AG09319 (cell line): ENCODE results near the gene C1orf116.

Experiments used
- DNase-seq: peaks from one replicate; pipeline ENCODE4 v3.0.0-alpha.2; 2010; ENCODE audit warnings: low read depth; ENCODE audit errors: extremely low read depth
- TF ChIP-seq, protein P1 (sequence below): IDR thresholded peaks from 2 replicates; pipeline ENCODE4 v1.5.1; 2011; ENCODE audit warnings: low read depth, mild to moderate bottlenecking, inconsistent platforms, low read length, moderate library complexity

The C1orf116 gene

DNA sequence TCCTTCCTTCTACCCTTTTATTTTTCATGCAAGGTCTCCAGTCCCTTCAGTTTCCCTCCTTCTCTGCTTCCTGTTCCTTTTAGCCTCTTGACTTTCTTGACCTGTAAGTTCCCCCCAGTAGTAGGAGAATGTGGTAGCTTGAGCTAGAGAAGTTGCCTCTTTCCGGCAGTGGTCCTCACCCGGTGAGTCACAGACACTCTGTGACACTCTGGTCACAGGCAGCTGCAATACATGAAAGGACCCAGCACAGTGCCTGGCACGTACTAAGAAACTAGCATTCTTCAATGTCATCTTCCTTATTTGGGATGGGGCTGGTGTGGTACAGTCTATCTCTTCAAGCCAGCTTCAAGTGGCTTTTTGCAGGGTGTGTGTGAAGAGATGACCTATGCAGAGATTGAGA lies 36.5 kb upstream of the C1orf116 start:
- TF ChIP-seq, protein P1, sequence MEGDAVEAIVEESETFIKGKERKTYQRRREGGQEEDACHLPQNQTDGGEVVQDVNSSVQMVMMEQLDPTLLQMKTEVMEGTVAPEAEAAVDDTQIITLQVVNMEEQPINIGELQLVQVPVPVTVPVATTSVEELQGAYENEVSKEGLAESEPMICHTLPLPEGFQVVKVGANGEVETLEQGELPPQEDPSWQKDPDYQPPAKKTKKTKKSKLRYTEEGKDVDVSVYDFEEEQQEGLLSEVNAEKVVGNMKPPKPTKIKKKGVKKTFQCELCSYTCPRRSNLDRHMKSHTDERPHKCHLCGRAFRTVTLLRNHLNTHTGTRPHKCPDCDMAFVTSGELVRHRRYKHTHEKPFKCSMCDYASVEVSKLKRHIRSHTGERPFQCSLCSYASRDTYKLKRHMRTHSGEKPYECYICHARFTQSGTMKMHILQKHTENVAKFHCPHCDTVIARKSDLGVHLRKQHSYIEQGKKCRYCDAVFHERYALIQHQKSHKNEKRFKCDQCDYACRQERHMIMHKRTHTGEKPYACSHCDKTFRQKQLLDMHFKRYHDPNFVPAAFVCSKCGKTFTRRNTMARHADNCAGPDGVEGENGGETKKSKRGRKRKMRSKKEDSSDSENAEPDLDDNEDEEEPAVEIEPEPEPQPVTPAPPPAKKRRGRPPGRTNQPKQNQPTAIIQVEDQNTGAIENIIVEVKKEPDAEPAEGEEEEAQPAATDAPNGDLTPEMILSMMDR = no peak
- DNase-seq = no peak

DNA sequence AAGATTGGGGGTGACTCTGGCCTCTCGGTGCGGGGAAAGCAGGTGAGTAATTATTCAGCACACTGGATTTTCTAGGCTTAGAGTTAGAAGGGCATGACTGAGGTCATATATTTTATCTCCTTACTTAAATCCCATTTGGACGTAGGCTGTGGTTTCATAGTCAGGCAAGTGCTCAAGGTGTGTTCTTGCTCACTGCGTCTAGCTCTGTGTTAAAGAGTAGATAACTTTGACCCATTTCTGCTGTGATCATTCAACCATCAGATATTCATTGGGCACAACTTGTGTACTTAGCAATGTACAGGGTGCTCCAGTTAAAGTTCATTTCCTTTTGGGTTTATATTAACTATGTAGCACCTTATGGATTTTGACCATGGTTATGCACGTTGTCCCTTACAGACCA lies 35.1 kb upstream of the C1orf116 start:
- no peak for DNase-seq
- TF ChIP-seq, protein P1 = no peak

DNA sequence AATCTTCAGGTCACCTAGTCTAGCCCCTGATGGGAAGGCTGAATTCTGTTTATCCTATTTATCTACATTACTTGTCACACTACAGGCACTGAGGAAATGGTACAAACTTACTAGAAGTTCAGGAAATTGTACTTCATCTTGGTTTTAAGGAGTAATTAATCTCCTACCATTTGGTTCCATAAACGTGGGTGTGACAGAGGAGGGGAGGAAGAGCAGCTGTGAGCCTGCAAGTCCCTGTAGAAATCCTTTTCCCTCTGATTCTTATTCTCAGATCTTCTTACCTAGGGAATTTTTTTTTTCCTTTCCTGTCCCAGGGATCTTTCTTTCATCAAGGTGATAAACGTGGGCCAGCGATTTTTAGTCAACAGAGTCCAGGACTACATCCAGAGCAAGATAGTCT lies 34.6 kb upstream of the C1orf116 start:
- TF ChIP-seq, protein P1 = no peak
- DNase-seq = no peak

DNA sequence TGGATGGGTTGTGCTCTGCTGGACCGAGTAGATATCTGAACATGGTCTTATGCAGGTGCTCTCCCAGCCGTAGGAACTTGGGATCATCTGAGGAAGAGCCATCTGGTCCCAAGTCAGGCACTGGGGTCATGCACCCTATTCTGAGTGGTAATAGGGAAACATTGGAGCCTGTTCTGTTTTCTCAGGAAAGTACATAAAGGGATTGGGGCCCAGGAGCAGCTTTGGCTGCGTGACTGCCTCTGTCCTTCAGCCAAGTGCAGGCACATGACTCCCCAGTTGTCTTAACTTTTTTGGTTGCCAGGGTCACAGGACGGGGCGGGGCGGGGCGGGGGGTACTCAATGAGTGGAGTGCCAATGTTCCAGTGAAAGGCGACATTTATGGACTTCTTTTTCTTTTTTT lies 32.0 kb upstream of the C1orf116 start:
- TF ChIP-seq, protein P1 = no peak
- no peak for DNase-seq

DNA sequence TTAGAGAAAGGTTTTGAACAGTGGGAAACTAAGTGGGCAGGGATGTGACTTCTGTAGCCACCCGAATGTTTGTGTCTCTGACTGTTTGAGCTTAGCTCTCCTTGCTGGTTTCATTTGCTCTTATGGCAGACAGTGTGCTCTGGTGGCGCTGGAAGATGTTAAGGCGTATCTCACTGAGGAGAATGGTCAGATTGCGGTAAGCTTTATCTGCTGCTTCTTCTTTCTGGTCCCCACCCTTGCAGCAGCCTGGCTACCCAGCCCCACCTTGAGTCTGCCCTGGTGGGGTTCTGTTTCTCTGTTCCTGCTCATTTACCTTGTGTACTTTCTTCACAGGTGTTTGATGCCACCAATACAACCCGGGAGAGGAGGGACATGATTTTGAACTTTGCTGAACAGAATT lies 30.5 kb upstream of the C1orf116 start:
- no peak for DNase-seq
- TF ChIP-seq, protein P1 = no peak

DNA sequence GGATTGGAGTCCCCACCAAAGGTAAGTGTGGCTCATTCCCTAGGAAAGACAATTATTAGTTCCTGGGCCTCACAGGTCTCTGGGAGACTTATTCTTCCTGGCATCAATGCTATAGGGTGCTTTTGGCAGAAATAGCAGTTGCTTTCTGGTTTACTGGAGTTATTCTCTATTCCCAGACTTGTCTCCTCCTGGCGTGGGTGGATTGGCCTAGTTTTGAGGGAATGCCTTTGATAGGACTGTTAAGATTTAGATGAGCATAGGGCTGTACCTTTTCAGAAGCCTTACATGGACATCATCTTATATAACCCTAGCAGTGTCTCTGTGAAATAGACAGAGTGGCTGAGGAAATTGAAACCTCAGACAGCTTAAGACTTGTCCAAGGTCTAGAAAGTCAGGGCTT lies 29.5 kb upstream of the C1orf116 start:
- DNase-seq = no peak
- TF ChIP-seq, protein P1 = no peak

DNA sequence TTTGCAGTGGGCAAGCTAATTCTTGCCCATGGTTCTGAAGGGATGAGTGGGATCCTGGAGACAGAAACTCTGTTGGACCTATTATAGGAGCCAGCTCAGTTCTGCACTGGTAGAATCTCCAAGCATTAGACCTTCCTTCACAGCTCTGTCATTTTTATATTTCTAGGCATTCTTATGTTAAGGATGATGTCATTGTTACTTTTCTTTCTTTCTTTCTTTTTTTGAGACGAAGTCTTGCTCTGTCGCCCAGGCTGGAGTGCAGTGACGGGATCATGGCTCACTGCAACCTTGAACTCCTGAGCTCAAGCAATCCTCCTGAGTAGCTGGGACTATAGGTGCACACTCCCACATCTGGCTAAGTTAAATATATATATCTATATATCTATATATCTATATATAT lies 28.0 kb upstream of the C1orf116 start:
- TF ChIP-seq, protein P1 = no peak
- no peak for DNase-seq
